Kidney (tissue), 14 donors: ENCODE data around the gene ALPL. TPM values are rescaled to one million over a fixed set of nuclear protein-coding genes. Genes with fewer than 3 reads are reported as not detected.

Experiments
- DNase-seq, 5 donors: peaks; one replicate each; pipeline ENCODE4 v3.0.0-alpha.2; 2013 to 2020
- FAIRE-seq: peaks from 2 replicates; lab custom pipeline; 2012; peaks lifted over from hg19 to GRCh38; lab: Jason Lieb, UNC
- H3K27ac ChIP-seq, 2 donors: one replicate each; pipeline ENCODE4 v1.7.0; 2013; ENCODE audit warnings: low read depth in 2 of 2, low read length in 2 of 2, inconsistent platforms in 1 of 2
- H3K27me3 ChIP-seq: one replicate; pipeline ENCODE4 v1.7.1; 2013; ENCODE audit warnings: low read length, inconsistent platforms; ENCODE audit not compliant: control insufficient read depth, insufficient read depth
- H3K36me3 ChIP-seq, 3 donors: one replicate each; pipeline versions ENCODE4 v1.7.0 to v1.7.1; 2013; ENCODE audit warnings: low read length in 3 of 3, control low read depth in 1 of 3, inconsistent platforms in 1 of 3; ENCODE audit not compliant: insufficient read depth in 3 of 3, control insufficient read depth in 2 of 3
- H3K4me1 ChIP-seq, 3 donors: one replicate each; pipeline versions ENCODE4 v1.7.0 to v1.7.1; 2013; ENCODE audit warnings: low read length in 3 of 3, inconsistent platforms in 1 of 3, low read depth in 1 of 3; ENCODE audit not compliant: control insufficient read depth in 2 of 3, insufficient read depth in 2 of 3
- H3K4me3 ChIP-seq, 3 donors: one replicate each; pipeline versions ENCODE4 v1.7.0 to v1.8.1; 2013; ENCODE audit warnings: low read length in 3 of 3, control low read depth in 1 of 3, inconsistent platforms in 1 of 3
- H3K9ac ChIP-seq, 3 donors: one replicate each; pipeline versions ENCODE4 v1.7.0 to v1.7.1; 2013; ENCODE audit warnings: low read length in 3 of 3, control low read depth in 1 of 3, inconsistent platforms in 1 of 3
- H3K9me3 ChIP-seq, 3 donors: one replicate each; pipeline versions ENCODE4 v1.7.0 to v1.7.1; 2013; ENCODE audit warnings: low read length in 3 of 3, control low read depth in 1 of 3, inconsistent platforms in 1 of 3; ENCODE audit not compliant: control insufficient read depth in 2 of 3, insufficient read depth in 1 of 3
- intact Hi-C: fragments of 100-400 bp; cut with DNase I; formaldehyde crosslinking; loops from one replicate; pipeline ENCODE4 v1.11.1; 2022
- polyA plus RNA-seq: library from polyadenylated mRNA; stranded (reverse); fragments of 350-450 nt; fragmentation: Illumina TruSeq; extraction: RNeasy Lipid Tissue Mini Kit (QIAGEN cat#74804); gene quantifications from one replicate; pipeline ENCODE4 v1.2.3, GENCODE V29; 2014; ENCODE audit warnings: low read depth, low replicate concordance; ENCODE audit not compliant: insufficient read depth
- total RNA-seq: library from RNA; stranded (reverse); fragmentation: NEBNext Ultra II Directional; extraction: Animal tissue kit (Norgen Biotek cat#: 25700); gene quantifications from one replicate; pipeline ENCODE4 v1.2.1, GENCODE V29; 2021
- TF ChIP-seq, protein P1 (sequence below): IDR thresholded peaks from 3 replicates; pipeline ENCODE4 v1.5.1; 2012; ENCODE audit warnings: mild to moderate bottlenecking, moderate library complexity, borderline replicate concordance; ENCODE audit not compliant: insufficient read depth; ENCODE audit errors: extremely low read depth
- donor health status: control.
- donor health status: control.
- donor health status: control.
- donor health status: control.
- donor health status: control.
- donor health status: DM: yes; HTN: yes; CAD: no.
- donor health status: Normal renal cell carcinoma (clear cell type).

The ALPL gene
- total and polyA plus RNA-seq, 2 donors from 2014 or later: 8.4 to 133 TPM

DNA sequence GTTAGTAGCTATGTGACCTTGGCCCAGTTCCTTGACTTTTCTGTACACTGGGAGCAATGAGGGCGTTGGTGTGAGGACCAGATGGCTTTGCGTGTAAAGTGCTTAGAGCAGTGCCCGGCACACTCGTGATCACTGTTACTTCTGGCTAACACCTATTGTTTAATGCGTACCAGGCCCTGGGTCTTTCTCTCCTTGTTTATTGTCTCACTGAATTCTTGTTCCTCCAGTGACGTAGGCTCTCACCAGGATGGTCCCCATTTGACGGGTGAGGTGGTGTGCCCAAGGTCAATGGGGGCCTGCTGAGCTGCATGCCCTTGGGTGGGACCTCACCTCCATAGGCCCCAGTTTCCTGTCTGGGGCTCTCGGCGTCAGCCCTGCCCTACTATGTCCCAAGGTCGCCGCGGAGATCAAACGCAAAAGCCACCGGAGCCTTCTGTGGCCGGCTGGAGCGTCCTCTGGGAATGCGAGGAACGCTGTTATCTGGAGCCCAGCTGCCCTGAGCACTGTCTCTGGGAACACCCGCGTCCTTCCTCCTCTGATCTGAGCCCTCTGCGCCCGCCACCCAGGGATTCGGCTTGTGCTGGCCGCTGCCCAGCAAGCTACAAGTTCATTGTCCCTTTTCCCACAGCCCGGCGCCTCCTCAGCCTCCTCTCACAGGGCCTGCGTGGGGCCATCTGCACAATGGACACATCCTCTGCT is 28.9 kb downstream of the ALPL start:
- H3K9ac ChIP-seq: peak overlapping the region in 1 of 3 donors; percentile 51
- H3K36me3 ChIP-seq: no peaks in the 10 kb centered on the region
- peak overlapping the region; percentile 90 to 92 for H3K27ac ChIP-seq
- TF ChIP-seq, protein P1, sequence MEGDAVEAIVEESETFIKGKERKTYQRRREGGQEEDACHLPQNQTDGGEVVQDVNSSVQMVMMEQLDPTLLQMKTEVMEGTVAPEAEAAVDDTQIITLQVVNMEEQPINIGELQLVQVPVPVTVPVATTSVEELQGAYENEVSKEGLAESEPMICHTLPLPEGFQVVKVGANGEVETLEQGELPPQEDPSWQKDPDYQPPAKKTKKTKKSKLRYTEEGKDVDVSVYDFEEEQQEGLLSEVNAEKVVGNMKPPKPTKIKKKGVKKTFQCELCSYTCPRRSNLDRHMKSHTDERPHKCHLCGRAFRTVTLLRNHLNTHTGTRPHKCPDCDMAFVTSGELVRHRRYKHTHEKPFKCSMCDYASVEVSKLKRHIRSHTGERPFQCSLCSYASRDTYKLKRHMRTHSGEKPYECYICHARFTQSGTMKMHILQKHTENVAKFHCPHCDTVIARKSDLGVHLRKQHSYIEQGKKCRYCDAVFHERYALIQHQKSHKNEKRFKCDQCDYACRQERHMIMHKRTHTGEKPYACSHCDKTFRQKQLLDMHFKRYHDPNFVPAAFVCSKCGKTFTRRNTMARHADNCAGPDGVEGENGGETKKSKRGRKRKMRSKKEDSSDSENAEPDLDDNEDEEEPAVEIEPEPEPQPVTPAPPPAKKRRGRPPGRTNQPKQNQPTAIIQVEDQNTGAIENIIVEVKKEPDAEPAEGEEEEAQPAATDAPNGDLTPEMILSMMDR: no peak
- peak in 1 of 5 donors; percentile 91 for DNase-seq
- no peak overlapping the region for H3K4me3 ChIP-seq
- no peak for FAIRE-seq
- H3K27me3 ChIP-seq: no peaks in the 10 kb centered on the region
- intact Hi-C loops: no loop called here
- no peaks in the 10 kb centered on the region for H3K9me3 ChIP-seq
- peaks cover 0 to 37% (median 36%) of the 10 kb centered on the region in 3 donors for H3K4me1 ChIP-seq

DNA sequence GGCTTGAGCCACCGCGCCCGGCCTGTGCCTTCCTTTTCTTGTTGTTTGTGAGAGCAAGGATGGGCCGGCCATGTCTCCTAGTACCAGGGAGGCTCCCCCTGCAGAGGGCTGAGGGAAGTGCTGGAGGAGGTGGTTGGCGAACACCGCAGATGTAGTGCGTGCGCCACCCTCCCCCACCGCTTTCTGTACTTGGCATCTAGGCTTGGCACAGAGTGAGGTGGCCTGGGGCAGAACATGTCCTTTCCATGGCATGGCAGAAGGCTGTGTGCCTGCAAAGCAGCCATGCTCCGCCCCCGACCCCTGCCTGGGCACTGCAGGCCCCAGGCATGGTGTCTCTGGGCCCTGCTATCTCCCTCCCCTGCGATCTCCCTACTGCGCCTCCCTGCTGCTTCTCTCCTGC is 30.7 kb downstream of the ALPL start:
- TF ChIP-seq, protein P1: no peak
- H3K27me3 ChIP-seq: no peaks in the 10 kb centered on the region
- H3K36me3 ChIP-seq: no peaks in the 10 kb centered on the region
- peak overlapping the region; percentile 35 for H3K27ac ChIP-seq
- FAIRE-seq: no peak
- no peak overlapping the region for H3K9ac ChIP-seq
- H3K4me1 ChIP-seq: peaks cover 0 to 42% (median 36%) of the 10 kb centered on the region in 3 donors
- intact Hi-C loops: no loop called here
- H3K4me3 ChIP-seq: no peak overlapping the region
- no peak for DNase-seq
- no peaks in the 10 kb centered on the region for H3K9me3 ChIP-seq

DNA sequence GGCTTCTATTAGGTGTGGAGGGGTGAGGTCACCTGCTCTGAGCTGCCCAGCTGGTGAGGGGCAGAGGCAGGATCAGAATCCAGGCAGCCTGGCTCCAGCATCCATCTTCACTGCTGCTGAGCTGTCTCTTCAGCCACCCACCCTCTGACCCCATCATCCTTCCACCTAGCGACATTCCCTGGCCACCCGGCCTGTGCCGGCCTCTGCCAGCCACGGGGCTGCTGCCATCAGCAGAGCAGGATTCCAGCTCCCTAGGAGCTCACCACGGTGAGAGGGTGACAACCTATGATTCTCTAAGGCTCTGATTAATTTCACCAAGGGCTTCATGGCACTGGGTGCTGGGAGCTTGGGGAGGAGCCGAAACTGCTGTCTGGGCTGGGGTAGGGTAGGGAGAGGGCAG is 32.1 kb downstream of the ALPL start:
- FAIRE-seq: no peak
- H3K36me3 ChIP-seq: no peaks in the 10 kb centered on the region
- H3K9ac ChIP-seq: no peak overlapping the region
- no peaks in the 10 kb centered on the region for H3K27me3 ChIP-seq
- TF ChIP-seq, protein P1: no peak
- no peaks in the 10 kb centered on the region for H3K9me3 ChIP-seq
- peak overlapping the region; percentile 25 to 29 for H3K27ac ChIP-seq
- DNase-seq: peak in 1 of 5 donors; percentile 55
- peaks cover 0 to 43% (median 36%) of the 10 kb centered on the region in 3 donors for H3K4me1 ChIP-seq
- H3K4me3 ChIP-seq: no peak overlapping the region
- intact Hi-C loops: no loop called here
